Measurements from ENCODE around the gene FDCSP.

- TF ChIP-seq EZH2 (IDR thresholded peaks at IDR 0.05; ENCODE audit: insufficient read depth, poor library complexity, severe bottlenecking), result no peak
- TF ChIP-seq EZH2phosphoT487 (IDR thresholded peaks at IDR 0.05; ENCODE audit: insufficient read depth, low read depth), result no peak
Measured at GRCh38 chr4:70236125-70236524, 10.2 kb downstream of the FDCSP start.
